GM18505 (cell line): ENCODE measurements around the gene SMAD3.
"Not testable (repeated sequence)": the region's sequence is repeated elsewhere in the genome, so short reads cannot be mapped to it uniquely, and the experiment has no call there.

Source experiments
- ATAC-seq: cut with Tn5 transposase; IDR thresholded peaks from one replicate; pipeline ENCODE4 v1.9.1; 2021; ENCODE audit not compliant: unreplicated experiment
- POLR2A ChIP-seq: IDR thresholded peaks from 4 replicates; pipeline ENCODE4 v1.6.1; 2011; ENCODE audit warnings: borderline replicate concordance; ENCODE audit not compliant: insufficient read depth, insufficient read length; ENCODE audit errors: extremely low read depth

Gene SMAD3

GRCh38 chr15:67026610-67026967 lies 38.8 kb upstream of the SMAD3 start:
- no peak for ATAC-seq
- no peak for TF ChIP-seq POLR2A

GRCh38 chr15:67028440-67028839 lies 37.0 kb upstream of the SMAD3 start:
- not testable (repeated sequence) for ATAC-seq

- no peak for TF ChIP-seq POLR2A
- no peak for ATAC-seq
These were observed 35.2 kb upstream of the SMAD3 start for GRCh38 chr15:67030036-67030762.

GRCh38 chr15:67031331-67031730 lies 34.1 kb upstream of the SMAD3 start:
- no peak for TF ChIP-seq POLR2A
- ATAC-seq, result no peak

GRCh38 chr15:67032608-67033007 lies 32.8 kb upstream of the SMAD3 start:
- no peak for TF ChIP-seq POLR2A
- no peak for ATAC-seq

GRCh38 chr15:67033012-67033411 lies 32.4 kb upstream of the SMAD3 start:
- TF ChIP-seq POLR2A, result no peak

GRCh38 chr15:67033571-67034044 lies 31.8 kb upstream of the SMAD3 start:
- ATAC-seq, result no peak
- TF ChIP-seq POLR2A, result no peak

More at GRCh38 chr15:67033012-67033411, 32.4 kb upstream of the SMAD3 start:
- no peak for ATAC-seq

- ATAC-seq, result no peak
- no peak for TF ChIP-seq POLR2A
These were observed 29.5 kb upstream of the SMAD3 start for GRCh38 chr15:67035886-67036285.

GRCh38 chr15:67036775-67037555 lies 28.4 kb upstream of the SMAD3 start:
- TF ChIP-seq POLR2A, result no peak
- ATAC-seq, result no peak

- ATAC-seq, result no peak
- no peak for TF ChIP-seq POLR2A
These were observed 27.7 kb upstream of the SMAD3 start for GRCh38 chr15:67037694-67038093.

GRCh38 chr15:67038736-67039135 lies 26.7 kb upstream of the SMAD3 start:
- no peak for ATAC-seq
- TF ChIP-seq POLR2A, result no peak

- no peak for TF ChIP-seq POLR2A
These were observed 25.9 kb upstream of the SMAD3 start for GRCh38 chr15:67039384-67040075.

GRCh38 chr15:67040277-67040676 lies 25.1 kb upstream of the SMAD3 start:
- ATAC-seq, result no peak
- no peak for TF ChIP-seq POLR2A

More at GRCh38 chr15:67039384-67040075, 25.9 kb upstream of the SMAD3 start:
- no peak for ATAC-seq
